Progenitor cell of endocrine pancreas (in vitro differentiated cells): ENCODE measurements around the gene PHACTR2. TPM values are rescaled to one million over a fixed set of nuclear protein-coding genes. Genes with fewer than 3 reads are reported as not detected.

ENCODE experiments used
- DNase-seq: peaks from one replicate; pipeline ENCODE4 v3.0.0; 2021; ENCODE audit warnings: low spot score; ENCODE audit not compliant: unreplicated experiment
- H3K27ac Mint-ChIP-seq: 2 replicates; pipeline ENCODE4 v1.8.0; 2021; ENCODE audit warnings: mild to moderate bottlenecking, moderate library complexity, mixed read lengths
- H3K27me3 Mint-ChIP-seq: 2 replicates; pipeline ENCODE4 v1.8.0; 2021; ENCODE audit warnings: mixed read lengths
- H3K36me3 Mint-ChIP-seq: 2 replicates; pipeline ENCODE4 v1.8.0; 2022; ENCODE audit warnings: mixed read lengths; ENCODE audit not compliant: insufficient read depth
- H3K4me1 Mint-ChIP-seq: 2 replicates; pipeline ENCODE4 v1.8.0; 2021; ENCODE audit warnings: low read depth, mixed read lengths
- H3K4me3 Mint-ChIP-seq: 2 replicates; pipeline ENCODE4 v1.8.0; 2021; ENCODE audit warnings: low read depth, mild to moderate bottlenecking, moderate library complexity, mixed read lengths
- H3K9me3 Mint-ChIP-seq: 2 replicates; pipeline ENCODE4 v1.8.0; 2021; ENCODE audit warnings: low read depth, mixed read lengths
- CTCF ChIP-seq: fragments of 200-600 bp; sonication (generic); IDR thresholded peaks from one replicate; pipeline ENCODE4 v1.5.0; 2021; ENCODE audit warnings: antibody characterized with exemption, mild to moderate bottlenecking; ENCODE audit not compliant: unreplicated experiment
- total RNA-seq: library from RNA; stranded (reverse); gene quantifications from 2 replicates; pipeline ENCODE4 v1.2.1, GENCODE V29; 2021

The PHACTR2 gene
- total RNA-seq, 1 donor from 2014 or later: 55.2 TPM

- no peak for DNase-seq
- H3K27me3 Mint-ChIP-seq: no peaks in the 10 kb centered on the region
- no peaks in the 10 kb centered on the region for H3K4me1 Mint-ChIP-seq
- H3K36me3 Mint-ChIP-seq: peaks cover 39% of the 10 kb centered on the region
- peaks cover 26% of the 10 kb centered on the region for H3K9me3 Mint-ChIP-seq
- H3K27ac Mint-ChIP-seq: no peak overlapping the region
- no peak overlapping the region for H3K4me3 Mint-ChIP-seq
- no peak for TF ChIP-seq CTCF
Observed at GRCh38 chr6:143726015-143726647, 48.4 kb downstream of the PHACTR2 start.

GRCh38 chr6:143727035-143727434 is 49.3 kb downstream of the PHACTR2 start:
- peaks cover 26% of the 10 kb centered on the region for H3K9me3 Mint-ChIP-seq
- no peak overlapping the region for H3K27ac Mint-ChIP-seq
- TF ChIP-seq CTCF: no peak
- peaks cover 39% of the 10 kb centered on the region for H3K36me3 Mint-ChIP-seq
- H3K27me3 Mint-ChIP-seq: no peaks in the 10 kb centered on the region
- no peak for DNase-seq
- H3K4me1 Mint-ChIP-seq: no peaks in the 10 kb centered on the region
- H3K4me3 Mint-ChIP-seq: no peak overlapping the region

GRCh38 chr6:143731789-143732188 is 54.0 kb downstream of the PHACTR2 start:
- Mint-ChIP-seq H3K27me3 (no peaks in the 10 kb centered on the region), H3K27ac (no peak overlapping the region), H3K4me1 (no peaks in the 10 kb centered on the region), H3K36me3 (peaks cover 10% of the 10 kb centered on the region), H3K4me3 (no peak overlapping the region), H3K9me3 (peaks cover 9% of the 10 kb centered on the region)
- no peak for TF ChIP-seq CTCF
- no peak for DNase-seq

DNA sequence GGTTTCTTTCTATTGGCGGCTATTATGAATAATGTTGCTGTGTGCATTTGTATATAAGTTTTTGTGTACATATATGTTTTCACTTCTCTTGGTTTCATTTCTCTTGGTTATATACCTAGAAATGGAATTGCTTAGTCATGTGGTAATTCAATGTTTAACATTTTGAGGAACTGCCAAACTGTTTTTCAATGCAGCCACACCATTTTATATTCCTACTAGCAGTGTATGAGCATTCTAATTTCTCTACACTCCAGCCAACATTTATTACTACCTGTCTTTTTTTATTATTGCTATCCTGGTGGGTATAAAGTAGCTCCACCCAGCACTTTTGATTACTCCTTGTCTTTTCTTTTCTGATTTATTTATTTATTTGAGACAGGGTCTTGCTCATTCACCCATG is 54.8 kb downstream of the PHACTR2 start:
- Mint-ChIP-seq H3K36me3 (peaks cover 3% of the 10 kb centered on the region), H3K27ac (no peak overlapping the region), H3K4me1 (no peaks in the 10 kb centered on the region), H3K27me3 (no peaks in the 10 kb centered on the region), H3K4me3 (no peak overlapping the region), H3K9me3 (peaks cover 2% of the 10 kb centered on the region)
- TF ChIP-seq CTCF: no peak
- DNase-seq: no peak

- Mint-ChIP-seq H3K36me3 (no peaks in the 10 kb centered on the region), H3K9me3 (no peaks in the 10 kb centered on the region), H3K4me1 (no peaks in the 10 kb centered on the region), H3K27ac (no peak overlapping the region), H3K27me3 (no peaks in the 10 kb centered on the region), H3K4me3 (no peak overlapping the region)
- TF ChIP-seq CTCF: no peak
- DNase-seq: no peak
Observed at GRCh38 chr6:143733510-143733909, 55.7 kb downstream of the PHACTR2 start.
